ENCODE results near the gene MARCHF3.

DNA sequence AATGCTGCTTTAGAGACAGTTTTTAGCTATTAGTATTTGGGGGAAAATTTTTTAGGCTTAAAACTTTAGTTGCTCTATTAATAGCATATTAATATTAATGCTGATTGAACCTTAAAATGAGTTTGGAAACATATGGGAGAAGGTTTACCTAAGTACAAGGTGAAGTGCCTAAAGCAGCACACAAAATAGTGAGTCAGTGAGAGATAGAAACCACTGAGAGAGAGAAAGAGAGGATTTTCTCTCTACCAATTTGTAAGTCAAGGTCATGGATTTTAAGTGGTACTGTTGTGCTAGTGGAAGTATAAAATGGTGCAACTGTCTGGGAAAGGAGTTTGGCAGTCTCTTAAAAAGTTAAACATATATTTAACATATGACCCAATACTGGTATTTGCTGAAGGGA is 64.9 kb downstream of the MARCHF3 start:
- TF ChIP-seq, protein P1, sequence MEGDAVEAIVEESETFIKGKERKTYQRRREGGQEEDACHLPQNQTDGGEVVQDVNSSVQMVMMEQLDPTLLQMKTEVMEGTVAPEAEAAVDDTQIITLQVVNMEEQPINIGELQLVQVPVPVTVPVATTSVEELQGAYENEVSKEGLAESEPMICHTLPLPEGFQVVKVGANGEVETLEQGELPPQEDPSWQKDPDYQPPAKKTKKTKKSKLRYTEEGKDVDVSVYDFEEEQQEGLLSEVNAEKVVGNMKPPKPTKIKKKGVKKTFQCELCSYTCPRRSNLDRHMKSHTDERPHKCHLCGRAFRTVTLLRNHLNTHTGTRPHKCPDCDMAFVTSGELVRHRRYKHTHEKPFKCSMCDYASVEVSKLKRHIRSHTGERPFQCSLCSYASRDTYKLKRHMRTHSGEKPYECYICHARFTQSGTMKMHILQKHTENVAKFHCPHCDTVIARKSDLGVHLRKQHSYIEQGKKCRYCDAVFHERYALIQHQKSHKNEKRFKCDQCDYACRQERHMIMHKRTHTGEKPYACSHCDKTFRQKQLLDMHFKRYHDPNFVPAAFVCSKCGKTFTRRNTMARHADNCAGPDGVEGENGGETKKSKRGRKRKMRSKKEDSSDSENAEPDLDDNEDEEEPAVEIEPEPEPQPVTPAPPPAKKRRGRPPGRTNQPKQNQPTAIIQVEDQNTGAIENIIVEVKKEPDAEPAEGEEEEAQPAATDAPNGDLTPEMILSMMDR (IDR thresholded peaks at IDR 0.05; ENCODE audit: low read length): no peak
- no peak for TF ChIP-seq EZH2phosphoT487 (IDR thresholded peaks at IDR 0.05; ENCODE audit: low read length)

All from MM.1S (cell line).